Activated CD4-positive, alpha-beta T cell treated with anti-CD3 and anti-CD28 coated beads for 24 hours (primary cell): Measurements from ENCODE around the gene LRFN2.

ENCODE experiments used
- DNase-seq, 2 donors: peaks; one replicate each; pipeline ENCODE4 v3.0.0-alpha.2; 2020; ENCODE audit warnings: low read depth in 2 of 2

The LRFN2 gene

GRCh38 chr6:40586369-40587201, 579 bp downstream of the LRFN2 start:
- DNase-seq: no peak

GRCh38 chr6:40585651-40586269, 1.4 kb downstream of the LRFN2 start:
- no peak for DNase-seq

- DNase-seq: no peak
These were observed 1.9 kb downstream of the LRFN2 start for GRCh38 chr6:40585223-40585622.

GRCh38 chr6:40584741-40585140, 2.4 kb downstream of the LRFN2 start:
- DNase-seq: no peak

GRCh38 chr6:40583709-40584108, 3.5 kb downstream of the LRFN2 start:
- no peak for DNase-seq

GRCh38 chr6:40582892-40583291, 4.3 kb downstream of the LRFN2 start:
- DNase-seq: no peak

GRCh38 chr6:40579101-40579500, 8.1 kb downstream of the LRFN2 start:
- no peak for DNase-seq

GRCh38 chr6:40577672-40578071, 9.5 kb downstream of the LRFN2 start:
- DNase-seq: no peak

GRCh38 chr6:40573221-40573620, 13.9 kb downstream of the LRFN2 start:
- DNase-seq: no peak

- no peak for DNase-seq
These were observed 17.8 kb downstream of the LRFN2 start for GRCh38 chr6:40569162-40569910.

- DNase-seq: no peak
These were observed 19.0 kb downstream of the LRFN2 start for GRCh38 chr6:40568062-40568708.

- DNase-seq: no peak
These were observed 24.1 kb downstream of the LRFN2 start for GRCh38 chr6:40563111-40563510.

GRCh38 chr6:40559056-40559455, 28.1 kb downstream of the LRFN2 start:
- no peak for DNase-seq

GRCh38 chr6:40558102-40558501, 29.1 kb downstream of the LRFN2 start:
- no peak for DNase-seq

GRCh38 chr6:40556881-40557280, 30.3 kb downstream of the LRFN2 start:
- no peak for DNase-seq

- no peak for DNase-seq
These were observed 31.1 kb downstream of the LRFN2 start for GRCh38 chr6:40556023-40556422.

GRCh38 chr6:40555092-40555491, 32.1 kb downstream of the LRFN2 start:
- no peak for DNase-seq

- no peak for DNase-seq
These were observed 34.2 kb downstream of the LRFN2 start for GRCh38 chr6:40552941-40553340.

- DNase-seq: no peak
These were observed 35.1 kb downstream of the LRFN2 start for GRCh38 chr6:40551966-40552505.

- DNase-seq: no peak
These were observed 36.7 kb downstream of the LRFN2 start for GRCh38 chr6:40550202-40551101.

GRCh38 chr6:40545954-40546353, 41.2 kb downstream of the LRFN2 start:
- DNase-seq: no peak
